H1 (cell line): Measurements from ENCODE around the gene SCMH1. TPM values are rescaled to one million over a fixed set of nuclear protein-coding genes. Genes with fewer than 3 reads are reported as not detected.

Experiments
- EP300 ChIP-seq, 2 experiments: IDR thresholded peaks; 1 replicate in 1 of 2; 2 replicates in 1 of 2; pipeline ENCODE4 v1.6.1; 2011 to 2012; ENCODE audit warnings: low read depth in 2 of 2, low read length in 2 of 2, mild to moderate bottlenecking in 2 of 2, borderline replicate concordance in 1 of 2, inconsistent platforms in 1 of 2, moderate library complexity in 1 of 2
- FOSL1 ChIP-seq: IDR thresholded peaks from 2 replicates; pipeline ENCODE4 v1.6.1; 2011; ENCODE audit warnings: mild to moderate bottlenecking, low read depth, low read length, moderate library complexity; ENCODE audit not compliant: insufficient read depth
- POLR2AphosphoS5 ChIP-seq: IDR thresholded peaks from 2 replicates; pipeline ENCODE4 v1.6.1; 2011; ENCODE audit warnings: low read depth, low read length
- SIRT6 ChIP-seq: IDR thresholded peaks from one replicate; pipeline ENCODE4 v1.7.1; 2012; ENCODE audit warnings: low read length, inconsistent platforms
- SUZ12 ChIP-seq: fragments of 200-600 bp; sonication (generic); IDR thresholded peaks from 2 replicates; pipeline ENCODE4 v1.6.1; 2012; ENCODE audit warnings: mild to moderate bottlenecking, inconsistent platforms, low read length, moderate library complexity, mixed read lengths
- polyA plus RNA-seq, 7 experiments: library from polyadenylated mRNA; depleted of rRNA in 3 of 7; stranded (reverse) in 5 of 7; unstranded in 2 of 7; fragments of >200 nt in 5 of 7; fragments of 200-250 nt in 2 of 7; gene quantifications; 1 replicate in 5 of 7; 2 replicates in 1 of 7; 4 replicates in 1 of 7; pipeline versions ENCODE4 v1.2.1 to v1.2.3, GENCODE V29; 2011 to 2013; ENCODE audit warnings: missing spikeins in 2 of 7, mixed read lengths in 2 of 7
- total RNA-seq: library from RNA; stranded (reverse); fragmentation: NEBNext Ultra II Directional; extraction: Animal tissue kit (Norgen Biotek cat#: 25700); gene quantifications from 2 replicates; pipeline ENCODE4 v1.2.1, GENCODE V29; 2021
- TF ChIP-seq, protein P1 (sequence below): fragments of 300-600 bp; sonication (generic); IDR thresholded peaks from 2 replicates; pipeline ENCODE4 v1.7.1; 2012; ENCODE audit warnings: low read length, moderate library complexity, mild to moderate bottlenecking, inconsistent platforms; ENCODE audit not compliant: insufficient replicate concordance

Gene SCMH1
- total and polyA plus RNA-seq, 2 of the 8 experiments (the other 6 are each of a cell fraction or from before 2014, with no cell fraction given) = 16.6 to 30.7 TPM

DNA sequence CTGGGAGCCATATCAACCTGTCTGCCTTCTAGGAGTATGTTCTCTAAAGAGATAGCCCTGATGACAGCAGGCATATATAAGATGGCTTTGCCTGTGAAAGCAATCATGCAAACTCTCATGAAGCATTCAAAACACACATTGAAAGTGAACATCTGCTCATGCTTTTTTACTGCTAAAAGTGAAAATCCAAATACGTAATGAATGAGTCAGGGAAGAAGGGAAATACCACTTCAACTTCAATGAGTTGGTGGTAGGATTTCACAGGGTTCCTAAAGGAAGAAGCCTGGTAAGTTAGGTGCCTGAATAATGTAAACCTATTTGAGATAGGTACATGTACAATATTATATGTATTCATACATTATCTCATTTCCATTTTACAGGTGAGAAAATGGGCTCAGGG is 170.1 kb downstream of the SCMH1 start (continued):
- TF ChIP-seq, protein P1, sequence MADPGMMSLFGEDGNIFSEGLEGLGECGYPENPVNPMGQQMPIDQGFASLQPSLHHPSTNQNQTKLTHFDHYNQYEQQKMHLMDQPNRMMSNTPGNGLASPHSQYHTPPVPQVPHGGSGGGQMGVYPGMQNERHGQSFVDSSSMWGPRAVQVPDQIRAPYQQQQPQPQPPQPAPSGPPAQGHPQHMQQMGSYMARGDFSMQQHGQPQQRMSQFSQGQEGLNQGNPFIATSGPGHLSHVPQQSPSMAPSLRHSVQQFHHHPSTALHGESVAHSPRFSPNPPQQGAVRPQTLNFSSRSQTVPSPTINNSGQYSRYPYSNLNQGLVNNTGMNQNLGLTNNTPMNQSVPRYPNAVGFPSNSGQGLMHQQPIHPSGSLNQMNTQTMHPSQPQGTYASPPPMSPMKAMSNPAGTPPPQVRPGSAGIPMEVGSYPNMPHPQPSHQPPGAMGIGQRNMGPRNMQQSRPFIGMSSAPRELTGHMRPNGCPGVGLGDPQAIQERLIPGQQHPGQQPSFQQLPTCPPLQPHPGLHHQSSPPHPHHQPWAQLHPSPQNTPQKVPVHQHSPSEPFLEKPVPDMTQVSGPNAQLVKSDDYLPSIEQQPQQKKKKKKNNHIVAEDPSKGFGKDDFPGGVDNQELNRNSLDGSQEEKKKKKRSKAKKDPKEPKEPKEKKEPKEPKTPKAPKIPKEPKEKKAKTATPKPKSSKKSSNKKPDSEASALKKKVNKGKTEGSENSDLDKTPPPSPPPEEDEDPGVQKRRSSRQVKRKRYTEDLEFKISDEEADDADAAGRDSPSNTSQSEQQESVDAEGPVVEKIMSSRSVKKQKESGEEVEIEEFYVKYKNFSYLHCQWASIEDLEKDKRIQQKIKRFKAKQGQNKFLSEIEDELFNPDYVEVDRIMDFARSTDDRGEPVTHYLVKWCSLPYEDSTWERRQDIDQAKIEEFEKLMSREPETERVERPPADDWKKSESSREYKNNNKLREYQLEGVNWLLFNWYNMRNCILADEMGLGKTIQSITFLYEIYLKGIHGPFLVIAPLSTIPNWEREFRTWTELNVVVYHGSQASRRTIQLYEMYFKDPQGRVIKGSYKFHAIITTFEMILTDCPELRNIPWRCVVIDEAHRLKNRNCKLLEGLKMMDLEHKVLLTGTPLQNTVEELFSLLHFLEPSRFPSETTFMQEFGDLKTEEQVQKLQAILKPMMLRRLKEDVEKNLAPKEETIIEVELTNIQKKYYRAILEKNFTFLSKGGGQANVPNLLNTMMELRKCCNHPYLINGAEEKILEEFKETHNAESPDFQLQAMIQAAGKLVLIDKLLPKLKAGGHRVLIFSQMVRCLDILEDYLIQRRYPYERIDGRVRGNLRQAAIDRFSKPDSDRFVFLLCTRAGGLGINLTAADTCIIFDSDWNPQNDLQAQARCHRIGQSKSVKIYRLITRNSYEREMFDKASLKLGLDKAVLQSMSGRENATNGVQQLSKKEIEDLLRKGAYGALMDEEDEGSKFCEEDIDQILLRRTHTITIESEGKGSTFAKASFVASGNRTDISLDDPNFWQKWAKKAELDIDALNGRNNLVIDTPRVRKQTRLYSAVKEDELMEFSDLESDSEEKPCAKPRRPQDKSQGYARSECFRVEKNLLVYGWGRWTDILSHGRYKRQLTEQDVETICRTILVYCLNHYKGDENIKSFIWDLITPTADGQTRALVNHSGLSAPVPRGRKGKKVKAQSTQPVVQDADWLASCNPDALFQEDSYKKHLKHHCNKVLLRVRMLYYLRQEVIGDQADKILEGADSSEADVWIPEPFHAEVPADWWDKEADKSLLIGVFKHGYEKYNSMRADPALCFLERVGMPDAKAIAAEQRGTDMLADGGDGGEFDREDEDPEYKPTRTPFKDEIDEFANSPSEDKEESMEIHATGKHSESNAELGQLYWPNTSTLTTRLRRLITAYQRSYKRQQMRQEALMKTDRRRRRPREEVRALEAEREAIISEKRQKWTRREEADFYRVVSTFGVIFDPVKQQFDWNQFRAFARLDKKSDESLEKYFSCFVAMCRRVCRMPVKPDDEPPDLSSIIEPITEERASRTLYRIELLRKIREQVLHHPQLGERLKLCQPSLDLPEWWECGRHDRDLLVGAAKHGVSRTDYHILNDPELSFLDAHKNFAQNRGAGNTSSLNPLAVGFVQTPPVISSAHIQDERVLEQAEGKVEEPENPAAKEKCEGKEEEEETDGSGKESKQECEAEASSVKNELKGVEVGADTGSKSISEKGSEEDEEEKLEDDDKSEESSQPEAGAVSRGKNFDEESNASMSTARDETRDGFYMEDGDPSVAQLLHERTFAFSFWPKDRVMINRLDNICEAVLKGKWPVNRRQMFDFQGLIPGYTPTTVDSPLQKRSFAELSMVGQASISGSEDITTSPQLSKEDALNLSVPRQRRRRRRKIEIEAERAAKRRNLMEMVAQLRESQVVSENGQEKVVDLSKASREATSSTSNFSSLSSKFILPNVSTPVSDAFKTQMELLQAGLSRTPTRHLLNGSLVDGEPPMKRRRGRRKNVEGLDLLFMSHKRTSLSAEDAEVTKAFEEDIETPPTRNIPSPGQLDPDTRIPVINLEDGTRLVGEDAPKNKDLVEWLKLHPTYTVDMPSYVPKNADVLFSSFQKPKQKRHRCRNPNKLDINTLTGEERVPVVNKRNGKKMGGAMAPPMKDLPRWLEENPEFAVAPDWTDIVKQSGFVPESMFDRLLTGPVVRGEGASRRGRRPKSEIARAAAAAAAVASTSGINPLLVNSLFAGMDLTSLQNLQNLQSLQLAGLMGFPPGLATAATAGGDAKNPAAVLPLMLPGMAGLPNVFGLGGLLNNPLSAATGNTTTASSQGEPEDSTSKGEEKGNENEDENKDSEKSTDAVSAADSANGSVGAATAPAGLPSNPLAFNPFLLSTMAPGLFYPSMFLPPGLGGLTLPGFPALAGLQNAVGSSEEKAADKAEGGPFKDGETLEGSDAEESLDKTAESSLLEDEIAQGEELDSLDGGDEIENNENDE = no peak
- TF ChIP-seq EP300 (IDR thresholded peaks at IDR 0.05; ENCODE audit: borderline replicate concordance in 1 of 2, low read depth in 2 of 2, low read length in 2 of 2) = no peak
- no peak for TF ChIP-seq POLR2AphosphoS5
- TF ChIP-seq FOSL1 = no peak
- no peak for TF ChIP-seq SIRT6
- no peak for TF ChIP-seq SUZ12
- TF ChIP-seq, all 59 proteins: peak for 0
